IPS DF 4.7 (cell line): ENCODE measurements around the gene IQGAP3.

Experiments used
- DNase-seq: peaks from one replicate; pipeline ENCODE4 v3.0.0-alpha.2; 2013; ENCODE audit warnings: low spot score; ENCODE audit errors: extremely low read depth

The IQGAP3 gene

GRCh38 chr1:156511644-156512043 lies 60.7 kb downstream of the IQGAP3 start:
- no peak for DNase-seq

GRCh38 chr1:156510709-156511108 lies 61.7 kb downstream of the IQGAP3 start:
- no peak for DNase-seq

GRCh38 chr1:156509424-156510034 lies 62.8 kb downstream of the IQGAP3 start:
- no peak for DNase-seq

GRCh38 chr1:156508955-156509234 lies 63.5 kb downstream of the IQGAP3 start:
- no peak for DNase-seq

GRCh38 chr1:156508205-156508954 lies 64.0 kb downstream of the IQGAP3 start:
- DNase-seq = no peak

- no peak for DNase-seq
Observed at GRCh38 chr1:156506450-156506849, 65.9 kb downstream of the IQGAP3 start.

GRCh38 chr1:156505679-156506298 lies 66.6 kb downstream of the IQGAP3 start:
- DNase-seq = no peak

GRCh38 chr1:156504821-156505678 lies 67.3 kb downstream of the IQGAP3 start:
- DNase-seq = peak; percentile 91

GRCh38 chr1:156504438-156504813 lies 67.9 kb downstream of the IQGAP3 start:
- no peak for DNase-seq

GRCh38 chr1:156503698-156504437 lies 68.5 kb downstream of the IQGAP3 start:
- no peak for DNase-seq

- peak; percentile 94 for DNase-seq
Observed at GRCh38 chr1:156502894-156503697, 69.3 kb downstream of the IQGAP3 start.

- DNase-seq = no peak
Observed at GRCh38 chr1:156502391-156502893, 69.9 kb downstream of the IQGAP3 start.

GRCh38 chr1:156500793-156501506 lies 71.4 kb downstream of the IQGAP3 start:
- DNase-seq = no peak

- no peak for DNase-seq
Observed at GRCh38 chr1:156500543-156500792, 71.9 kb downstream of the IQGAP3 start, which contains the start of gene MEF2D. MEF2D (minus strand) TSS chr1:156500775; CDS start chr1:156483292, 17,483 bp downstream.

GRCh38 chr1:156499842-156500542 lies 72.4 kb downstream of the IQGAP3 start:
- no peak for DNase-seq

- no peak for DNase-seq
Observed at GRCh38 chr1:156499194-156499841, 73.0 kb downstream of the IQGAP3 start.

- DNase-seq = no peak
Observed at GRCh38 chr1:156498432-156499193, 73.8 kb downstream of the IQGAP3 start.
